Ishikawa (cell line): ENCODE results near the gene LSM7.
A peak's percentile ranks its signal among the peaks of the same experiment; 100 is the strongest.

Experiments
- CEBPB ChIP-seq: IDR thresholded peaks from 2 replicates; pipeline ENCODE4 v1.6.1; 2012
- CREB1 ChIP-seq: IDR thresholded peaks from 2 replicates; pipeline ENCODE4 v1.6.1; 2012; ENCODE audit warnings: low read depth
- EGR1 ChIP-seq: IDR thresholded peaks from 2 replicates; pipeline ENCODE4 v1.6.1; 2012
- EP300 ChIP-seq: IDR thresholded peaks from 2 replicates; pipeline ENCODE4 v1.6.1; 2012; ENCODE audit warnings: borderline replicate concordance
- FOXM1 ChIP-seq: IDR thresholded peaks from 2 replicates; pipeline ENCODE4 v1.6.1; 2012; ENCODE audit warnings: low read depth, borderline replicate concordance
- MAX ChIP-seq: IDR thresholded peaks from 2 replicates; pipeline ENCODE4 v1.6.1; 2012
- NFIC ChIP-seq: IDR thresholded peaks from 2 replicates; pipeline ENCODE4 v1.6.1; 2012
- RAD21 ChIP-seq: IDR thresholded peaks from 2 replicates; pipeline ENCODE4 v1.6.1; 2012; ENCODE audit warnings: low read depth
- TAF1 ChIP-seq: IDR thresholded peaks from 2 replicates; pipeline ENCODE4 v1.6.1; 2012; ENCODE audit warnings: low read depth, mild to moderate bottlenecking
- TCF12 ChIP-seq: IDR thresholded peaks from 2 replicates; pipeline ENCODE4 v1.6.1; 2012; ENCODE audit warnings: low read depth
- TEAD4 ChIP-seq: IDR thresholded peaks from 2 replicates; pipeline ENCODE4 v1.6.1; 2012
- USF1 ChIP-seq: IDR thresholded peaks from 2 replicates; pipeline ENCODE4 v1.6.1; 2012
- YY1 ChIP-seq: IDR thresholded peaks from 2 replicates; pipeline ENCODE4 v1.6.1; 2012; ENCODE audit warnings: low read depth
- ZBTB7A ChIP-seq: IDR thresholded peaks from 2 replicates; pipeline ENCODE4 v1.6.1; 2012; ENCODE audit warnings: low read depth
- TF ChIP-seq, protein P1 (sequence below): IDR thresholded peaks from 2 replicates; pipeline ENCODE4 v1.6.1; 2012; ENCODE audit warnings: low read depth, mild to moderate bottlenecking

Gene LSM7

DNA sequence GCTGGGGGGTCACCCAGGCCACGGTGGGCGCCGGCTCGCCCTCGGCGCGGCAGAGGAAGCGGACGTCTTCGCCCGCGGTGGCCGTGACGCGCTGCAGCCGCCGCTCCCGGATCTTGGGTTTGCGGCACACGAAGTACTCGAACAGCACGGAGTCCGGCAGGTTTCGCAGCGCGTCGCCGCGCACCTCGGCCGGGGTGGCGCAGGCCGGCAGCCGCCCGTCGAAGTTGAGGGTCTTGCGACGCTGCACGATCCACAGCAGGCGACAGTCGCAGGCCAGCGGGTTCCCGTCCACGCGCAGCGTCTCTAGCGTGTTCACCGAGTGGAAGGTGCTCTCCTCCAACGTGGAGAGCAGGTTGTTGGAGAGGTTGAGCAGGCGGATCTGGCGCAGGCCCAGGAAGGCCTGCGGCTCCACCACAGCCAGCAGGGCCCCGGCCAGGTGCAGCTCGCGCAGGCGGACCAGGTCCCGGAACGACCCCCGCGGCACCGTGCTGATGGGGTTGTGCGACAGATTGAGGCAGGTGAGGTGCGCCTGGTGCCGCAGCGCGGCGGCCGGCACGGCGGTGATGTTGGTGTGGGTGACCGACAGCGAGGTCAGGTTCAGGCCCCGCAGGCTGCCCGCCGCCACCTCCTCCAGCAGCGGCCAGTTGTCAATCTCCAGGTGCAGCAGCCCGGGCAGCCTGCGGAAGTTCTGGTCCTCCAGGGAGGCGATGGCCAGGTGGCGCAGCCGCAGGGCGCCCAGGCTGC is 37.8 kb downstream of the LSM7 start:
- peak; percentile 56 for TF ChIP-seq NFIC
- no peak for TF ChIP-seq YY1
- peak; percentile 10; the same call in 1 of the 2 replicates for TF ChIP-seq TCF12
- peak; percentile 36; the same call in 1 of the 2 replicates for TF ChIP-seq ZBTB7A
- TF ChIP-seq CREB1: no peak
- peak; percentile 1; the same call in 1 of the 2 replicates for TF ChIP-seq TEAD4
- TF ChIP-seq CEBPB: no peak
- no peak for TF ChIP-seq EP300
- peak; percentile 68; the same call in 1 of the 2 replicates for TF ChIP-seq MAX
- no peak for TF ChIP-seq TAF1
- TF ChIP-seq, protein P1, sequence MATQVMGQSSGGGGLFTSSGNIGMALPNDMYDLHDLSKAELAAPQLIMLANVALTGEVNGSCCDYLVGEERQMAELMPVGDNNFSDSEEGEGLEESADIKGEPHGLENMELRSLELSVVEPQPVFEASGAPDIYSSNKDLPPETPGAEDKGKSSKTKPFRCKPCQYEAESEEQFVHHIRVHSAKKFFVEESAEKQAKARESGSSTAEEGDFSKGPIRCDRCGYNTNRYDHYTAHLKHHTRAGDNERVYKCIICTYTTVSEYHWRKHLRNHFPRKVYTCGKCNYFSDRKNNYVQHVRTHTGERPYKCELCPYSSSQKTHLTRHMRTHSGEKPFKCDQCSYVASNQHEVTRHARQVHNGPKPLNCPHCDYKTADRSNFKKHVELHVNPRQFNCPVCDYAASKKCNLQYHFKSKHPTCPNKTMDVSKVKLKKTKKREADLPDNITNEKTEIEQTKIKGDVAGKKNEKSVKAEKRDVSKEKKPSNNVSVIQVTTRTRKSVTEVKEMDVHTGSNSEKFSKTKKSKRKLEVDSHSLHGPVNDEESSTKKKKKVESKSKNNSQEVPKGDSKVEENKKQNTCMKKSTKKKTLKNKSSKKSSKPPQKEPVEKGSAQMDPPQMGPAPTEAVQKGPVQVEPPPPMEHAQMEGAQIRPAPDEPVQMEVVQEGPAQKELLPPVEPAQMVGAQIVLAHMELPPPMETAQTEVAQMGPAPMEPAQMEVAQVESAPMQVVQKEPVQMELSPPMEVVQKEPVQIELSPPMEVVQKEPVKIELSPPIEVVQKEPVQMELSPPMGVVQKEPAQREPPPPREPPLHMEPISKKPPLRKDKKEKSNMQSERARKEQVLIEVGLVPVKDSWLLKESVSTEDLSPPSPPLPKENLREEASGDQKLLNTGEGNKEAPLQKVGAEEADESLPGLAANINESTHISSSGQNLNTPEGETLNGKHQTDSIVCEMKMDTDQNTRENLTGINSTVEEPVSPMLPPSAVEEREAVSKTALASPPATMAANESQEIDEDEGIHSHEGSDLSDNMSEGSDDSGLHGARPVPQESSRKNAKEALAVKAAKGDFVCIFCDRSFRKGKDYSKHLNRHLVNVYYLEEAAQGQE: no peak

DNA sequence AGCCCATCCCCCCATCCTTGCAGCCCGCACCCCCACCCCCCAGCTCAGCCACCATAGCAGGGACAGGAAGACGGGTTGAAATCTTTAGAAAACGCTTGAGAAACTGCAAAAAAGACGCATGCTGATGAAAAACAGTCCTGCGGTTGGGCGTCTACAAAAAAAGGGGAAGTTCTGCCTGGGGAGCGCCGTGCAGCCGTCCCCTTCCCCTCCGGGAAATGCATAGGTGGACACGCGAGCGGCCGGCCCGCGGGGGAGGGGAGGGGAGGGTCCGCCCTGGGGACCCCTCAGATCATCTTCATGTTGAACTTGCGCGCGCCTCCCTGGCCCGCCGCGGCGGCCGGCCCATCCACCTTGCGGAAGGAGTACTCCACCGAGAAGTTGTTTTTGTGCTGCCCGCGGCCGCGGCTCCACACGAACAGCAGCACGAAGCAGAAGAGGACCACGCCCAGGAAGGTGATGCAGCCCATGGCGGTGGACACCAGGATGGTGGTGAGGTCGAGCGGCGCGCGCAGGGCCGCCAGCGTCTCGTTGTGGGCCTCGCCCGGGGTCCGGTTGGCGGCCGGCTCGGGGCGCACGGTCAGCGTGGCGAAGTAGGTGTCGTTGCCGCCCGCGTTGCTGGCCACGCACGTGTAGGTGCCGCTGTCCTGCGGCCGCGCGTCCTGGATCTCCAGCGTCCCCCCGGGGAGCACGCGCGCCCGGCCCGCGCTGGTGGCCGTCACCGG is 38.5 kb downstream of the LSM7 start:
- TF ChIP-seq TAF1 (0 out of 2 replicates have a peak, but pooled peaks have one; percentile 16), YY1 (0 out of 2 replicates have a peak, but pooled peaks have one; percentile 41)
- TF ChIP-seq, protein P1: no peak

DNA sequence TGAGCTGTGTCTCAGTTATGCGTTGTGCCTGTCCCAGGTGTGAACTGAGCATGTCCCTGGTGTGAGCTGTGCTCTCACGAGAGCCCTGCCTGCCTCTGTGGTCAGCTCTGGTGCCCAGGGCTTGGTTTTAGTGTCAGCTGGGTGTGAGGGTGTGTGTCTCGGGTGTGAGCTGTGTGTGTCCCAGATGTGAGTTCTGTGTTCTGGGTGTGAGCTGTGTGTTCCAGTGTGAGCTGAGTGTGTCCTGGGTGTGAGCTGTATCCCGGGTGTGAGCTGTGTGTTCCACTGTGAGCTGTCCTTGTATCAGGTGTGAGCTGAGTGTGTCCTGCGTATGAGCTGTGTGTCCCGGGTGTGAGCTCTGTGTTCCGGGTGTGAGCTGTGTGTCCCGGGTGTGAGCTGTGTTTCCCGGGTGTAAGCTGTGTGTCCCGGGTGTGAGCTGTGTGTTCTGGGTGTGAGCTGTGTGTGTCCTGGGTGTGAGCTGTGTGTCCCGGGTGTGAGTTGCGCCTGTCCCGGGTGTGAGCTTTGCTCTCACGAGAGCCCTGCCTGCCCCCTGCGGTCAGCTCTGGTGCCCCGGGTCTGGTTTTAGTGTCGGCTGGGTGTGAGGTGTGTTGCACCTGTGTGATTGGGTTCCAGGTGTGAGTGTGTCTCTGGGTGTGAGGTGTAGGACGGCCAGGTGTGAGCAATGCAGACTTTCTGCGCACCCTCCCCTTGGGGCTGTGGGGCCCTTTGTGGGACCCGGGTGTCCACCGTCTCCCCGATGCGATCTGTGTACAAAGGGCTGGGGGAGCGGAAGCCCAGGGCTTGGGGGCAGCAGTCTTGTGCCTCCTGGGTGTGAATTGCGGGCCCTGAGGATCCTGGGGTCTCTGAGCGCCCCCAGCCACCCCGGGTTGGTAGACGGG is 39.3 kb downstream of the LSM7 start:
- TF ChIP-seq CEBPB: no peak
- TF ChIP-seq TCF12: no peak
- TF ChIP-seq YY1: no peak
- TF ChIP-seq TAF1: no peak
- no peak for TF ChIP-seq NFIC
- no peak for TF ChIP-seq EGR1
- no peak for TF ChIP-seq USF1

- no peak for TF ChIP-seq CEBPB
- TF ChIP-seq, protein P1: no peak
- no peak for TF ChIP-seq FOXM1
- TF ChIP-seq YY1: no peak
- no peak for TF ChIP-seq TAF1
- no peak for TF ChIP-seq USF1
- TF ChIP-seq RAD21: no peak
- TF ChIP-seq TCF12: no peak
- no peak for TF ChIP-seq EP300
- TF ChIP-seq NFIC: no peak
- no peak for TF ChIP-seq ZBTB7A
- TF ChIP-seq CREB1: no peak
- no peak for TF ChIP-seq MAX
- no peak for TF ChIP-seq TEAD4
- no peak for TF ChIP-seq EGR1
These were observed 40.0 kb downstream of the LSM7 start for GRCh38 chr19:2288338-2288817.
